ENCODE data around the gene FYB1. TPM values are rescaled to one million over a fixed set of nuclear protein-coding genes. Genes with fewer than 3 reads are reported as not detected.

FYB1 gene
- total RNA-seq, 1 experiment from 2014 or later, result 0.02 TPM

DNA sequence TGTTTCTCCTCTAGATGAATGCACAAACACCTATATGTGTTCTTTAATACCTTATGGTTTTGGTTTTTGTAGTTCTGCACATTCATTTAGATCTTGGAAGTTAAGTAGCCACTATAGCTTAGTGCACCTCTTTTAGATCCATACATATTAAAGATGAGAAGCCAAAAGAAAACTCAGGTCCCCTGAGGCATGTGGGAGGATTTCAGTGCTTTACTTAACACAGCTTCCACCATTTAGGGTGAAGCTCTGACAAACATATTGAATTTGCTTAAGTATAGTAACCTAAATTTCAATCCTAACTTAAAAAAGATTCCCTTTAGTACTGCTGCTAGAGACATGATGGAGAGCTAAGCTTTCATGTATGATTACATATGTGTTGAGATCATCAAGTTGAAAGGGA lies 119.5 kb downstream of the FYB1 start:
- no peak for DNase-seq (ENCODE audit: extremely low read depth, low read depth)

DNA sequence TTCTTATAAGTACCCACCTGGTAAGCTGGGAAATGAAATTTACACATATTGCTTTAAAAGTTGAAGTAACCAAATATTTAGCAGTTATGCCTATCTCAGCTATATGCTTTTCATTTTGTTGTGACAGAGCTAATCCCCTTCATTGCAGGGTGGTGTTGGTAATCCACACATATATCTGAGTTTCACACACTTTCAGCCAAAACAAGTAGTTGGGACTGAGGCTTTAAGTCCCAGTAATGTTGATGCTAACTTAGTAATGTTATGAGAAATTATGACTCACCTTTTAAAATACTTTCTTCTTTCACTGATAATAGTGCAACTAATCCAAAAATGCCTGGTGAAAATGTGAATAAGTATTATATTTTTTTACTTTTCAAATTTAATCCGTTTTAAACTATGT lies 126.0 kb downstream of the FYB1 start:
- DNase-seq (ENCODE audit: extremely low read depth, low read depth), result no peak

DNA sequence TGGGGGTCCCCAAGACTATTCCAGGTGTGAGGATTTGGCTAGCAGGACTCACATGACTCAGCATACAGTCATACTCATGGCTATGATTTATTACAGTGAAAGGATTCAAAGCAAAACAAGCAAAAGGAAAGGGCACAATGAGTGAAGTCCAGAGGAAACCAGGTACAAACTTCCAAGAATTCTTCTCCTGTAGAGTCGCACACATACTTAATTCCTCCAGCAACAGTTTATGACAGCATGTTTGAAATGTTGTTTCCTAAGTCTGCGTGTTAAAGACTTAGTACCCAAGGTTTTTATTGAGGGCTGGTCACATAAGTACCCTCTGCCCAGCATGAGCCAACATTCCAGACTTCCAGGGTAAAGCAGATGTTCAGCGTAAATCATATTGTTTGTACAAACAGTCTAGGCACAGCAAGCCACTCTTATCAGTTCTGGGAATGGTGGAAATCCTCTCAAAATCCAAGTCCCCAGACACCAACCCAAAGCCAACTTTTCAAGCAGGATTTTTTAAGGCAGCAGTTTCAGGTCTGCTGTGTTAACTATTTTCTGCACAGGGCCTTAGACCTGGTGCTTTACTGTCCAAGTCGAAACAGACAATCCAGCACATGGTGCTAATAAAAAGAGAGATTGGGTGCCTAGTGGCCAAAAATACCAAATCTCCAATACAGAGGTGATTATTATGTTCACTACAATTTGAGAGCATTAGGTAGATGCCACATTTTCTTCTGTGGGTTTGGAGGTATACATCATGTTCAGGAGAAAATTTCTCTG lies 126.6 kb downstream of the FYB1 start:
- DNase-seq (ENCODE audit: extremely low read depth, low read depth), result no peak

DNA sequence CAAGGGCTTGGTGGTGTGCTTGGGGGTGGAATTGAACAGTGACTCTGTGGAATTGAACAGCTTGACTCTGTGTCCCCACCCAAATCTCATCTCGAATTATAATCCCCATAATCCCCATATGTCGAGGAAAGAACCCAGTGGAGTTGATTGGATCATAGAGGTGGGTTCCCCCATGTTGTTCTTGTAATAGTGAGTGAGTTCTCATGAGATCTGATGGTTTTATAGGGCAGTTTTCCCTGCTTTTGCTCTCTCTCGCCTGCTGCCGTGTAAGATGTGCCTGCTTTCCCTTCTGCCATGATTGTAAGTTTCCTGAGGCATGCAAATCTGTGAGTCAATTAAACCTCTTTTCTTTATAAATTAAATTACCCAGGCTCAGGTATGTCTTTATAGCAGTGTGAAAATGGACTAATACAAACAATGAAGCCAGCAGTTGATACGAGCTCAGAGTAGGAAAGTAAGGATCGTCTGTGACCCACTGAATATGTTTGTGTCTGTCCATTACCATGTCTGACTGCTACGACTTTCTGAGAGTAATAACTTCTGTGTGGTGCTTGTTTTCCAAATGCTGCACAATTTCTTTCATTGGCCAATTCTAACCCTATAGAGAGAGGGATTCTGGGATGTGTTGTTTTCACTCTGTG lies 127.3 kb downstream of the FYB1 start:
- DNase-seq (ENCODE audit: extremely low read depth, low read depth), result no peak

DNA sequence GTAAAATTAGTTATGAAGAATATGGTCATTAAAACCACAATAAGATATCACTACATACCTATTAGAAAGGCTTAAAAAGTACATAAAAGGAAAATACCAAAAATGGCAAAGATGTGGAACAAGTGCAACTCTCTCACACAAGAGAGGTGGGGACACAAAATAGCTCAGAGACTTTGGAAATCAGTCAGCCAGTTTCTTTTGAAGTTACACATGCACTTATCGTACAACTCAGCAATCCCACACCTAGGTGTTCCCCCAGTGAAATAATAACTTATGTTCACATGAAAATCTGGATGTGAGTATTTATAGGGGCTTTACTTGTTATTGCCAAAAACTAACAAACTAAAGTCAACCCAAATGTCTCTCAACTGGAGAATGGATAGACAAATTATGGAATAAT lies 135.4 kb downstream of the FYB1 start:
- no peak for DNase-seq (ENCODE audit: extremely low read depth, low read depth)

DNA sequence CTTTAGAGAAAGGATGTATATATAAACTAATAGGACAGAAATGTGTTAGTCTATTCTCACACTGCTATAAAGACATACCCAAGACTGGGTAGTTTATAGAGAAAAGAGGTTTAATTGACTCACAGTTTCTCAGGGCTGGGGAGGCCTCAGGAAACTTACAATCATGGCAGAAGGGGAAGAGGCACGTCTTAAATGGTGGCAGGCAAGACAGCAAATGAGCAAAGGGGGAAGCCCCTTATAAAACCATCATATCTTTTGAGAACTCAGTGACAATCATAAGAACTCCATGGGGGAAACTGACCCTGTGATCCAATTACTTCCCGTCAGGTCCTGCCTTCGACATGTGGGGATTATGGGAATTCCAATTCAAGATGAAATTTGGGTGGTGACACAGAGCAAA lies 136.4 kb downstream of the FYB1 start:
- DNase-seq (ENCODE audit: extremely low read depth, low read depth), result no peak

DNA sequence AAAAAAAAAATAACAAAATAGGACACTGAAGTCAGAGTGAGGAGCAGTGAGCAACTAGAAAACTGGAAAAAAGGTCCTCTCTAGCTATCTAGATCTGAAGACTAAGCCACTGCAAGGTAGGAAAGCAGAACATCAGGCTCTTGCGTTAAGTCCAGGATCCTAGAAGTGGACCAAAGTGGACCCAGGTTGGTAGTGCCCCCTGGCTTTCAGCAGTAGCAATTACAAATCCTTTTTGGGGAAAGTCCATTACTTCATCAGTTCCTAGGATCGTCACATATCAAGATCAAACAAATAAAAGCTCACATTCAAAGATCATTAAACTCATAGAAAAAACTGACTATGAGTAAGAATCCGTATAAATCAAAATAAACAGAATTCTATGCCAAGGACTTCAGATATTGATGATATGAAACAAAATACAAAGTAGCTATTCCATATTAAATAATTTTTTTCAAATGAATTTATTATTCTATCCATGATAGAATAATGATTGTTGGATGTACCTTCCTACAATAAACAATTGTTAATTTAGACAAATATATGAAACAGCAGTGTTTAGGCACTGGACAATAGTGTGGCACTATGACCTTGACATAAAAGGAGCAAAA lies 138.7 kb downstream of the FYB1 start:
- DNase-seq (ENCODE audit: extremely low read depth, low read depth), result peak; percentile 56

DNA sequence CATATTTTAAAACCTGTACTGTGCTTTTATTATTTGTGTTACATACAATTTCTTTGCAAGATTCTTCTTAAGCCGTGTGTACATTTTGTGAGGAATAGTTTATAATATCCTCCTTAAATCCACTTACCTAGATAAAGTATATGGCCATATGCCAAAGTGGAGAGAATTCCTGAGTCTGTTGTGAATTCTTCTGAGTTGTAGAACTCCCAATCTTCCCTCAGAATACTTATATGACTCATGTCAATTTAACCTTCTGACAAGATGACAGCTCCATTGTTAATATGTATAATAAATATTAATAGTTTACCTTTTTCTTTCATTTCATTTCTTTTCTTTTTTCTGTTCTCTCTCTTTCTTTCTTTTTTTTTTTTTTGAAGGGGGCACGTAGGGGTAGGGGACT lies 139.2 kb downstream of the FYB1 start:
- no peak for DNase-seq (ENCODE audit: extremely low read depth, low read depth)

DNA sequence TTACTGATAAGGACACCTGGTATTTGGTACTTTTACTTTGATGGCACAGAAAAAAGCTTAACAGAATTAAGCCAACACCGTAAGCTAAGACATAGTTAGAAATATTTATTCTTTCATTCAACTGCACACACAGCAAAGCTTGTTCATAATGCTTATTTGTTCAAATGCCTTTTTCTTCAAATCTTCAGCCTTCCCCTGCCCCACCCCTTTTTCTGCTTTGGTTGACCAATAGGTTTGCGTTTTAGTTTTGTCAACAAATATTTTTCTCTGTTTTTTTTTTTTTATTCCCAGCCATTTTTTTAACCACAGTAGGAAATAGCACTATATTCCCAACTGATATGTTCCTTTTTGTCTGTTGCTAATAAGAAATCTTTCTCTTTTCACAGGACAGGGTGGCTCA lies 140.2 kb downstream of the FYB1 start:
- DNase-seq (ENCODE audit: extremely low read depth, low read depth), result no peak

DNA sequence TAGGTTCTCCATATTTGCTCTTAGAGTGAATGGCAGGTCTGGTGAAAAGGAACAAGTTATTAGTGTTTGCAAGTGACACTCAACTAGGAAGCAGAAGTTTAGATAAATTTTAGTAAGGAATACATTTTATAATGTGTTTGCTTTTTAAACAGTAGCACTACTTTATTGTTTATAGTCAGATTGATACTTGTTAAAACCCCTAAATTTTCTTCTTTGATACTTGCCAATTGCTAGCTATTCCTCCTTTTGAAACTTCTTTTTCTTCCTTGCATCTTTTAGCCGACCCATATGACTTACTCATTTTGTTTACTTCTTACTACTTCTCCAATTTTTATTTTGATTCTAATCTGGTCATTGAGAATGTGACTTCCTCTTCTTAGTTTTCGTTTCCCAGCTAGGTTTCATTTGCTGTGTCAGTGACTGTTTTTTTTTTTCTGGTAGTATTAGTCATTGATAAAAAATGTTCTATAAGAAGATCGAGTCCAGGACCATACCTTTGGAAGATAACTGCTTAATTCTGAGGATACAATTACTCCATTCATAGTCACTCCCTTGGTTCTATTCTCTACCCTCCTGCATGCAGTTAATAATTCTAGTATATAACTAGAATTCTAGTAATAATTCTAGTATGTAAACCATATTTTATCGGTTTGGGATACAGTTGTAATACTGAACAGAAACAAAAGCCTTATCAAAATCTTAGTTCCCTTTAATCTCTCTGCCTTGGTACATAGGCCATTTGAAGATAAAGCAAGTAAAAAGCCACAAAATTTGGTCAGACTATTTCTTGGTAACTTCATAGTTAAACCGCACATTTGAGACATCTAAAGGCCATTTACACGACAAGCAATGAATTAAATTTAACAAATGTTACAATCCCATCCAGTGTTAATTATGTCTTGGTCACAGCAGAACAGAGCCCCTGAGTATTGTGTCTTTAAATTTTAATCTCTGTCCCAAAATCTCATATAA lies 142.3 kb downstream of the FYB1 start:
- no peak for DNase-seq (ENCODE audit: extremely low read depth, low read depth)

DNA sequence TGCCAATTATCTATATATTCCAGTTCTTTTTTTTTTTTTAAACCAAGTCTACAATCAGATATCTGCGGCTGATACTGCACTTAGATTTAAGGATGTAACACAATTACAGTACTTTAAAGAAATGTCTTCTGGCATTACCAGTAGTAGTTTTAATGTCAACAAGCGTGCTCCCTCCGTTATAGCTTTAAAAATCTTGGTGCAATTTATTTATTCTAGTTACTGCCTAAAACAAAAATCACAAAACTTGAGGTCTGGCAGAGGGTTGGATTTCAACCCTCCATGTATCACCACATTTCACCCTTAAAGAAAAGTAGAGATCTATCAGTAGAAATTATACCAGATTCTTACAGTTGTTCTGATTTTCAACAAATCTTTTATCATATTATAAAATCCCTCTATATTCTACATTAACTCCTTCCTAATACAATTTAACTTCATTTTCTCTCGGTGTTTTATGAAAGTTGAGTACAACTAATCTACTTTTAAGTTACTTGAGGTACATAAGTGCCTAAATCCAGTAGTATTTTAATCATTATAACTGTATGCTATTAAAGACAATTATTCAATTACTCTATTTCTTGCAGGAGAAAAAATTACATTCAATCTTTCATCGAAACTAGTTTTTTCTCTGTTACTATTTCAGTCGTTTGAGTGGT lies 143.1 kb downstream of the FYB1 start:
- no peak for DNase-seq (ENCODE audit: extremely low read depth, low read depth)

DNA sequence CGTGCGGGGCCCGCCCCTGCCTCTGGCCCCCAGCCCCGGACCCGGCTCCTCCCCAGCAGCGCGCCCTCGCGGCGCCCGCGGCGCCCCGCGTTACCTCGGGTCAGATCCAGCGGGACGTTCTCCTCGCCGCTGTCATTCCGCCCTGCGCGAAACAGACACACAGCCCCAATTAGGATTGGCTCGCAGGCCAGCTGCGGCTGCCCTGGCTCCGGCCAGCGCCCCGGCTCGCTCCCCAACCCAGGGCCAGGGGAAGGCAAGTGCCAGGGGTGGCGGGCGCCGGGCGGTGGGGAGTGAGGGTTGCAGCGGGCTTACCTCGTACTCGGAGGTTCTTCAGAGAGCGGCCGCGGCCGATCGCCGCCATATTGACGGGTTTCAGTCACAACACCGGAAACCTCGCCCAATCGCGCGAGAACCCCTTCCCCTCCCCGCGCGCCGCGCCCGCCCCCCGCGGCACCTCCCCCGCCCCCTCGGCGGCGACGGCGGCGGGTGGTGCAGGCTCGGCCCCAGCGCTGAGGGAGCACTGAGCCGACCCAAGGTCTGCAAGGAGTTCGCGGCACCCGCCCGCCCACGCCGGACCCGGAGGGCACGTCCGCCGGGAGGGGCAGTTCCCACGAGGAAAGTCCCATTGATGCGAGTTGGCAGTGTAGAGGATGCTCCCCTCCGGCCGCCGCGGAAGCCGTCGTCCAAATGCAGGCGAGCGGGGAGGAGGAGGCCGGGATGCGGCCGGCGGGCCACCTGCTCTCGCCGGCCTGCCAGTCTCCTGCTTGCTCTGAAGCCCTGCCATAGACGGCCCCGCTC lies 145.1 kb downstream of the FYB1 start, which contains the start of gene RICTOR:
RICTOR (minus strand) TSS at position 383 of the 798 bp plus-strand sequence; CDS start at position 361, 22 bp downstream.
- peak; percentile 85 for DNase-seq (ENCODE audit: extremely low read depth, low read depth)

DNA sequence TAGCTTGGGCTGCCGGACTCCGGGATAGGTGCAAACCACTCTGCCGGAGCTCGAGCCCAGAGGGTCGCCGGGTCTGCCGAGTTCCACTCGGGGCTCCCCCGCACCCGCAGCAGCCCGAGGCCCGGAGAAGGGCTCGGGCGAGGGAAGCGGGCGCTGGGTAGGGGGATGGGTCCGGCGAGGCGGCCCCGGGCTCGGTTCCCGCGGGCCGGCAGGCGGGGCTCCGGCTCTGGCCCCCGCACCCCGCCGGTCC lies 145.7 kb downstream of the FYB1 start:
- DNase-seq (ENCODE audit: extremely low read depth, low read depth), result no peak

DNA sequence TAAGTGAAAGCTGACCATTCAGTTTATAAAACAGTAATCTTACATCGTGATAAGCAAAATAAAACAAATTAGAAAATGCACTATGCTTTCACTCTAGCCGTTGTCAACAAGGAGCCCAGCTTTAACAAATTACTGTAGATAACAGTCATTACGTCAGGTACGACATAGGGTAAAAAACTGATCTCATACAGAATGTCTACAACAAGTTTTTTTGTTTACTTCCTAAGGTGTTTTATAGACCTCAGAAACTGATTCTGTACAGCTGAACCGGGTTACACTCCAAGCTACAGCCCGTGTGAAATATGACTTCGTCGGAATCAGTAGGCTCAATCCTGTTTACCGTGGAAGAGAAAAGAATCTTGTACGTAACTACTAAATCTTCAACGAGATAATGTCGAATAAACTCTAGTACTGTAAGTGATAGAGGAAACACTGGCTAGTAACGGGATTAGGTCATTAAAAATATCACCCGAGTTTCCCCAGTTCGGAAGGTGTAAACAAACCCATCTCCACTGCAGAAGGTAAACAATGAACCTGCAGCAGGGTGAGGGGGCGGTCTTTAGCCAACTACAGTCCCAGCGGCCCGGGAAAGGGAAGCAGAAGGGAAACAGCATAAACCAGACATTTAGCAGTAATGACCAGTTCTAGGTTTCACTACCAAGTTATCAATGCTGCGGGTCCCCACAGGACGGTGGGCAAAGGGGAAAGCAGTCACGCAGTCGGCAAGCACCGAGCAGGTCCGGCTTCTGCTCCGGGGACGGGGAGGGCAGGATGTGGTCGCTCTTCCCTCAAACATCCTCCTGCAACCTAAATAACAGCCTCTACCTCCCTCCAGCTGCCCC lies 146.2 kb downstream of the FYB1 start:
- DNase-seq (ENCODE audit: extremely low read depth, low read depth), result no peak

DNA sequence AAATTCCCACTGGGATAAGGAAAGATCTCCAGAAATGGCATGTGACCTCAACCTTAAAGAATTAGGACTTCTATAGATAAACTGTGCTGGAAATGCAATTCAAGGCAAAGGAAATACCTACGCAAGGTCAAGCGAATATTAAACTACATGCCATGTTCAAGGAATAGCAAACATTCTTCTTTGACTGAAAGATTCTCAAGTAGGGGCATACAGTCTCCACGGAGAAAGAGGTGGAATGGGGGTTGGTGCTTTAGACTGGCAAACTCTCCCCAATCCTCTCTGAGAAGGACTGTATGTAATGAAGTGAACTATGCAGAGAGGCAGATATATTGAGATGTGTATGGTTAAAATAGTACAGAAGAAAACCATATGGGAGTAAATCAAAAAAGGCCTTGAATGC lies 151.3 kb downstream of the FYB1 start:
- DNase-seq (ENCODE audit: extremely low read depth, low read depth), result no peak

DNA sequence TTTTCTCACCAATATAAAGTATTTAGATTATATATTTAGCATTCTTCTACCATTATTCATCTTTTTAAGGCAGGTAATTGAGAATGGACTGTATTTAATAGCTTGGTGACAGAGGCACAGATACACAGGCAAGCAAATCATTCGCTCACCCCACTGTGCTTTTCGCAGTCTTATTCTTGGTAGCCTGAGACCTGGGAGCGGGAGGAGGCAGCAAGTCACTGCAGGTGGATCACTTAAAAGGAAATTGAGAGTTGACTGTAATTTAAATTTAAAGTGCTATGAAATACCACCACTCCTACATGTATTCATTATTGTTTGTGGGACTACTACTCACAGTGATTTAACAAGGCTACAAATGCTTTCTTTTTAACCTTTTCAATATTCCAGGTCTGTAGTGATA lies 154.9 kb downstream of the FYB1 start:
- DNase-seq (ENCODE audit: extremely low read depth, low read depth), result no peak

DNA sequence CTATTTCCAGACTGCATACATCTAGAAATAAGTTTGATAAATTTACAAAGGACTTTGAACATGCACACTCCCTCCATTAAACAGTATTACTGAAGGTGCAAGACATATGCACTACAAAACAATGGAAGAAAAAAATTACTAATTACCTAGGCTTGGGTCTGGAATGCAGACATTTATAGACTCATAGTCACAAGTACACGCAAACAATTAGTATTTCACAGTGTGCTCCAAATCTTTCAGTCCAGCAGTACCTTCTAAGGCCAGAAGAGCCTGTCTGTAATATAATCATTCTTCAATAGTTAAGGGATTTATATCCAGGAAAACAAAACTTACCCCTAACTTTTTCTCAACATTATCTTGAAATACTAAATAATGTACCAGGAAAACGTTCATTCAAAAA lies 156.3 kb downstream of the FYB1 start:
- no peak for DNase-seq (ENCODE audit: extremely low read depth, low read depth)

DNA sequence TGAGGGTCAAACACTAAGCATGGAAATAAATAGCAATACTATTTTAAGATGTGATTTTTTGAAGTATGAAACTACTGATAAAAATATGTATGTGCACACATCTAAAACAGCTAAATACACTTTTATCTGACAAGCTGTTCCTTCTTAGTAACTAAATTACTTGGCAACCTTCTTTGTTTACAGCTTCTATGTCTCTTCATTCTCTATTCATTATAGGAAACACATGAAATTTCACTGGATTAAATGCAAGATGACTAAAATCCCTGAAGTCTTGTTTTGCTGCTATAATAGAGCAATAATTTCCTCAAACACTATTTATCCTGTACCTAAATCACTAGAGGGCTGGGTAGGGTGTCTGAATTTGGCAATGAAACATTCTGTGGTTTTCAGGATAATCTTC lies 156.8 kb downstream of the FYB1 start:
- no peak for DNase-seq (ENCODE audit: extremely low read depth, low read depth)

DNA sequence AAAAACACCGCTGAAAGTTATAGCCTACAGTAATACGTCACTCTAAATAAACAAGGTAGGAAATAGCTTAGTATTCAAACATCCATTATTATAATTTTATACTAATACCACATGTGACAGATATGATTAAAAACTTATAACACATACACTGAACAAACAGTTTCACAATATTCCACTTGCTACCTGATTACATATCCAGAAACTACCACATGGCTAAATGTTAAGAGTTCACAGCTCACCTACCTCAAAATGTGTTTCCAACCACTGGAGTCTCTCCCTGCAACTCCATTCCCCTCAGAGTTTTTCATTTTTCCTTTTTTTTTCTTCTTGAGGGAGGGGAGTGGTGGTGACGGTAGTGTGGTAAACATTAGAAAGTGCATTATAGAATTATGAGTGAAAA lies 157.3 kb downstream of the FYB1 start:
- no peak for DNase-seq (ENCODE audit: extremely low read depth, low read depth)

Data from NCI-H460 (cell line).